IMR-90 (cell line): ENCODE data around the gene HOXD10. TPM values are rescaled to one million over a fixed set of nuclear protein-coding genes. Genes with fewer than 3 reads are reported as not detected.

ENCODE experiments used
- ATAC-seq: fragments of 200-7000 bp; cut with Tn5 transposase; 2 replicates; pipeline ENCODE4 v1.9.1; 2020; ENCODE audit warnings: low read depth, mild to moderate bottlenecking, moderate library complexity
- BruUV-seq: library from RNA; stranded (reverse); fragments of 400-500 nt; replicated peaks from 2 replicates; lab custom pipeline; 2021; lab: Mats Ljungman, UMichigan
- CTCF ChIA-PET: fragments of 300-600 bp; formaldehyde crosslinking; extraction: SDS; loops from one replicate; lab custom pipeline; 2021; ENCODE audit warnings: antibody characterized with exemption; lab: Yijun Ruan, JAX
- POLR2A ChIA-PET: fragments of 300-600 bp; sonication (Branson Sonifier 250); formaldehyde crosslinking; loops from one replicate; lab custom pipeline; 2022; ENCODE audit warnings: antibody characterized with exemption; ENCODE audit not compliant: unreplicated experiment; lab: Charles Lee
- DNase-seq: peaks from one replicate; pipeline ENCODE4 v3.0.0; 2013
- H2AFZ ChIP-seq: replicated peaks from 2 replicates; pipeline ENCODE3; 2013; ENCODE audit warnings: low read length, mild to moderate bottlenecking; ENCODE audit not compliant: poor library complexity
- H2AK5ac ChIP-seq: 2 replicates; pipeline ENCODE4 v1.6.1; 2013; ENCODE audit warnings: low read depth, low read length, inconsistent platforms
- H2AK9ac ChIP-seq: replicated peaks from 2 replicates; pipeline ENCODE3; 2013; ENCODE audit warnings: mild to moderate bottlenecking, low read depth, low read length, moderate library complexity; ENCODE audit not compliant: poor library complexity
- H2BK120ac ChIP-seq: 2 replicates; pipeline ENCODE4 v1.6.1; 2013; ENCODE audit warnings: low read depth, low read length, inconsistent platforms
- H2BK15ac ChIP-seq: 3 replicates; pipeline ENCODE4 v1.6.1; 2013; ENCODE audit warnings: low read depth, low read length, inconsistent platforms
- H2BK20ac ChIP-seq: 2 replicates; pipeline ENCODE4 v1.6.1; 2013; ENCODE audit warnings: low read depth, mild to moderate bottlenecking, inconsistent platforms, low read length, moderate library complexity
- H2BK5ac ChIP-seq: 2 replicates; pipeline ENCODE4 v1.6.1; 2013; ENCODE audit warnings: mild to moderate bottlenecking, low read depth, low read length, inconsistent platforms; ENCODE audit not compliant: poor library complexity, severe bottlenecking
- H3K14ac ChIP-seq: replicated peaks from 2 replicates; pipeline ENCODE4 v1.6.1; 2013; ENCODE audit warnings: low read depth, low read length, inconsistent platforms
- H3K18ac ChIP-seq: 2 replicates; pipeline ENCODE4 v1.6.1; 2013; ENCODE audit warnings: low read depth, low read length, control low read depth
- H3K23ac ChIP-seq: 2 replicates; pipeline ENCODE4 v1.6.1; 2013; ENCODE audit warnings: low read depth, low read length, inconsistent platforms
- H3K27ac ChIP-seq: 2 replicates; pipeline ENCODE4 v1.5.1; 2013; ENCODE audit warnings: mild to moderate bottlenecking, control low read depth, low read length; ENCODE audit not compliant: insufficient read depth
- H3K27me3 ChIP-seq: 2 replicates; pipeline ENCODE4 v1.6.1; 2013; ENCODE audit warnings: low read length; ENCODE audit not compliant: control insufficient read depth, insufficient read depth
- H3K36me3 ChIP-seq: 2 replicates; pipeline ENCODE4 v1.6.1; 2013; ENCODE audit warnings: low read length, mixed read lengths; ENCODE audit not compliant: control insufficient read depth, insufficient read depth
- H3K4ac ChIP-seq: 2 replicates; pipeline ENCODE4 v1.6.1; 2013; ENCODE audit warnings: low read depth, low read length, inconsistent platforms
- H3K4me1 ChIP-seq: 2 replicates; pipeline ENCODE4 v1.6.1; 2013; ENCODE audit warnings: low read length, mixed read lengths; ENCODE audit not compliant: control insufficient read depth, insufficient read depth
- H3K4me2 ChIP-seq: 2 replicates; pipeline ENCODE4 v1.6.1; 2013; ENCODE audit warnings: low read depth, mild to moderate bottlenecking, control low read depth, low read length, moderate library complexity
- H3K4me3 ChIP-seq: 2 replicates; pipeline ENCODE4 v1.5.1; 2013; ENCODE audit warnings: low read depth, mild to moderate bottlenecking, control low read depth, low read length, moderate library complexity; ENCODE audit not compliant: insufficient read depth
- H3K56ac ChIP-seq: 2 replicates; pipeline ENCODE4 v1.6.1; 2013; ENCODE audit warnings: low read length, inconsistent platforms; ENCODE audit not compliant: insufficient read depth; ENCODE audit errors: extremely low read depth
- H3K79me1 ChIP-seq, 2 experiments: 2 replicates each; pipeline ENCODE4 v1.6.1; 2013; ENCODE audit warnings: low read length in 2 of 2, inconsistent platforms in 1 of 2, low read depth in 1 of 2
- H3K9ac ChIP-seq: 2 replicates; pipeline ENCODE4 v1.6.1; 2013; ENCODE audit warnings: low read depth, low read length, control low read depth
- H3K9me1 ChIP-seq: 2 replicates; pipeline ENCODE4 v1.6.1; 2013; ENCODE audit warnings: low read length, inconsistent platforms; ENCODE audit not compliant: insufficient read depth
- H3K9me3 ChIP-seq: 2 replicates; pipeline ENCODE4 v1.6.1; 2013; ENCODE audit warnings: low read length; ENCODE audit not compliant: control insufficient read depth, insufficient read depth
- H4K20me1 ChIP-seq: 2 replicates; pipeline ENCODE4 v1.6.1; 2013; ENCODE audit warnings: low read length, inconsistent platforms; ENCODE audit not compliant: insufficient read depth
- H4K5ac ChIP-seq: 2 replicates; pipeline ENCODE4 v1.6.1; 2013; ENCODE audit warnings: mild to moderate bottlenecking, low read depth, low read length, control low read depth
- H4K8ac ChIP-seq, 2 experiments: 2 replicates each; pipeline ENCODE4 v1.6.1; 2013; ENCODE audit warnings: low read depth in 2 of 2, low read length in 2 of 2, control low read depth in 1 of 2, inconsistent platforms in 1 of 2
- H4K91ac ChIP-seq: 2 replicates; pipeline ENCODE4 v1.6.1; 2013; ENCODE audit warnings: low read depth, low read length, inconsistent platforms; ENCODE audit not compliant: insufficient read depth
- BHLHE40 ChIP-seq: fragments of 150-350 bp; IDR thresholded peaks from 2 replicates; pipeline ENCODE4 v1.6.1; 2016; ENCODE audit warnings: mild to moderate bottlenecking, low read depth, low read length
- CHD1 ChIP-seq: IDR thresholded peaks from 2 replicates; pipeline ENCODE4 v1.6.1; 2012; ENCODE audit warnings: low read depth, low read length, improper control_type of control experiment
- CTCF ChIP-seq: conservative IDR thresholded peaks from 2 replicates; pipeline ENCODE4 v1.5.1; 2012; ENCODE audit warnings: mild to moderate bottlenecking, low read depth, low read length, improper control_type of control experiment
- FOS ChIP-seq: fragments of 150-350 bp; IDR thresholded peaks from 2 replicates; pipeline ENCODE4 v1.6.1; 2016; ENCODE audit warnings: low read depth, low read length
- MAZ ChIP-seq: IDR thresholded peaks from 2 replicates; pipeline ENCODE4 v1.6.1; 2012; ENCODE audit warnings: low read depth, mild to moderate bottlenecking, low read length, improper control_type of control experiment, moderate library complexity, borderline replicate concordance
- RCOR1 ChIP-seq: IDR thresholded peaks from 2 replicates; pipeline ENCODE4 v1.6.1; 2012; ENCODE audit warnings: mild to moderate bottlenecking, low read length, improper control_type of control experiment; ENCODE audit not compliant: insufficient replicate concordance
- WGBS, 2 experiments: methylation state at CpG; one replicate each; pipeline versions ENCODE4 v1.1.5 to v1.1.7; 2013; ENCODE audit warnings: missing lambda C conversion rate in 2 of 2; ENCODE audit not compliant: insufficient read length in 1 of 2; ENCODE audit errors: extremely low coverage in 2 of 2; 5-methylcytosine and 5-hydroxymethylcytosine counted together
- dilution Hi-C: fragments of 300-500 bp; cut with HindIII; formaldehyde crosslinking; loops from one replicate; pipeline ENCODE4 v1.14.3; 2018; ENCODE audit warnings: low sequenced_read_pairs; ENCODE audit not compliant: unreplicated experiment
- in situ Hi-C: fragments of 300-500 bp; cut with MboI; formaldehyde crosslinking; loops from 3 replicates; pipeline ENCODE4 v1.14.3; 2019; ENCODE audit warnings: low sequenced_read_pairs, inconsistent platforms, mixed read lengths
- intact Hi-C: fragments of 100-400 bp; cut with micrococcal nuclease; formaldehyde crosslinking; loops from 2 replicates; pipeline ENCODE4 v1.10.0; 2022
- polyA plus RNA-seq, 3 experiments: library from polyadenylated mRNA; depleted of rRNA; stranded (reverse); fragments of >200 nt; gene quantifications; 2 replicates each; pipeline ENCODE4 v1.2.3, GENCODE V29; 2012; ENCODE audit warnings: low replicate concordance in 1 of 3
- total RNA-seq: library from RNA; depleted of rRNA; stranded (reverse); fragments of >200 nt; gene quantifications from 2 replicates; pipeline ENCODE4 v1.2.3, GENCODE V29; 2012

HOXD10 gene
- total and polyA plus RNA-seq, 2 of the 4 experiments (the other 2 are of a cell fraction) = not detected

GRCh38 chr2:176109946-176110345 lies 6.6 kb upstream of the HOXD10 start:
- ChIA-PET POLR2A (no interaction called here), CTCF (interaction anchor here (0.8 to 1.3 kb wide), 4 partner anchors 12 to 544 kb away, joined by 3 to 4 read pairs (median 4); no protein-coding TSS in a partner anchor)
- peaks cover 5% of the 10 kb centered on the region for H3K9me3 ChIP-seq
- no peaks in the 10 kb centered on the region for H3K4me1 ChIP-seq
- no peak overlapping the region for H4K5ac ChIP-seq
- H3K23ac ChIP-seq = no peak overlapping the region
- H3K9ac ChIP-seq = no peak overlapping the region
- no peak overlapping the region for H3K4ac ChIP-seq
- H2AFZ ChIP-seq = no peak overlapping the region
- H3K36me3 ChIP-seq = no peaks in the 10 kb centered on the region
- no peak for TF ChIP-seq MAZ
- no peak for TF ChIP-seq RCOR1
- TF ChIP-seq BHLHE40 = no peak
- TF ChIP-seq CHD1 = no peak
- TF ChIP-seq FOS = no peak
- no peak for TF ChIP-seq CTCF
- H2BK5ac ChIP-seq = no peak overlapping the region
- BruUV-seq = no TSS peak
- no peak overlapping the region for H4K8ac ChIP-seq
- H2BK120ac ChIP-seq = no peak overlapping the region
- H3K9me1 ChIP-seq = no peaks in the 10 kb centered on the region
- no peak overlapping the region for H3K27ac ChIP-seq
- no peak for ATAC-seq
- no peak overlapping the region for H2AK9ac ChIP-seq
- in situ Hi-C loops (no loop called here), intact Hi-C loops (no loop called here), dilution Hi-C loops (no loop called here)
- no peak overlapping the region for H4K91ac ChIP-seq
- no peaks in the 10 kb centered on the region for H3K79me1 ChIP-seq
- H3K4me2 ChIP-seq = no peak overlapping the region
- H3K14ac ChIP-seq = no peak overlapping the region
- H2AK5ac ChIP-seq = no peak overlapping the region
- H3K18ac ChIP-seq = no peak overlapping the region
- no CpG with 5 or more reads among the region's 4 CpGs for WGBS, 2 experiments
- peaks cover 92% of the 10 kb centered on the region for H3K27me3 ChIP-seq
- H2BK20ac ChIP-seq = no peak overlapping the region
- H3K4me3 ChIP-seq = no peak overlapping the region
- DNase-seq = no peak
- H4K20me1 ChIP-seq = no peaks in the 10 kb centered on the region
- H3K56ac ChIP-seq = no peak overlapping the region
- H2BK15ac ChIP-seq = no peak overlapping the region
